GM12874 (cell line): ENCODE measurements around the gene COPS9.

Experiments
- TF ChIP-seq, protein P1 (sequence below): IDR thresholded peaks from 2 replicates; pipeline ENCODE4 v1.5.1; 2011; ENCODE audit warnings: low read depth, mild to moderate bottlenecking, control low read depth, low read length, moderate library complexity; ENCODE audit not compliant: insufficient read depth

Gene COPS9

DNA sequence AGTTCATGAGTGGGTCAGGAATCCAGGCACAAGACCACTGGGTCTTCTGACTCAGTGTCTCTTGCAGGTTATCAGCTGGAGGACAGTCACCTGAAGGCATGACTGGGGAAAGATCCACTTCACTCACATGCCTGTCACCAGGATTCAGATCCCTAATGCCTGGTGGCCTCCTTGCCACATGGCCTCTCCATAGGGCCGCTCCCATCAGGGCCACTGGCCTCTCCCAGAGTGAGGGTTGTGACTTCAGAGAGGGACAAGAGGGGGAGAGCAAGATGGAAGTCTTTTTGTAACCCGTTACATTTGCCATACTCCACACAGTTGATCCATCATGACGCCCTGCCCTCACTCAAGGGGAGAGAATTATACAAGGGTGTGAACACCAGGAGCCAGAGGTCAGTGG lies 17.3 kb upstream of the COPS9 start:
- TF ChIP-seq, protein P1, sequence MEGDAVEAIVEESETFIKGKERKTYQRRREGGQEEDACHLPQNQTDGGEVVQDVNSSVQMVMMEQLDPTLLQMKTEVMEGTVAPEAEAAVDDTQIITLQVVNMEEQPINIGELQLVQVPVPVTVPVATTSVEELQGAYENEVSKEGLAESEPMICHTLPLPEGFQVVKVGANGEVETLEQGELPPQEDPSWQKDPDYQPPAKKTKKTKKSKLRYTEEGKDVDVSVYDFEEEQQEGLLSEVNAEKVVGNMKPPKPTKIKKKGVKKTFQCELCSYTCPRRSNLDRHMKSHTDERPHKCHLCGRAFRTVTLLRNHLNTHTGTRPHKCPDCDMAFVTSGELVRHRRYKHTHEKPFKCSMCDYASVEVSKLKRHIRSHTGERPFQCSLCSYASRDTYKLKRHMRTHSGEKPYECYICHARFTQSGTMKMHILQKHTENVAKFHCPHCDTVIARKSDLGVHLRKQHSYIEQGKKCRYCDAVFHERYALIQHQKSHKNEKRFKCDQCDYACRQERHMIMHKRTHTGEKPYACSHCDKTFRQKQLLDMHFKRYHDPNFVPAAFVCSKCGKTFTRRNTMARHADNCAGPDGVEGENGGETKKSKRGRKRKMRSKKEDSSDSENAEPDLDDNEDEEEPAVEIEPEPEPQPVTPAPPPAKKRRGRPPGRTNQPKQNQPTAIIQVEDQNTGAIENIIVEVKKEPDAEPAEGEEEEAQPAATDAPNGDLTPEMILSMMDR, result no peak

- TF ChIP-seq, protein P1, result no peak
Measured at GRCh38 chr2:240151477-240152031, 15.4 kb upstream of the COPS9 start.

GRCh38 chr2:240149943-240150784 lies 14.1 kb upstream of the COPS9 start:
- TF ChIP-seq, protein P1, result peak; percentile 85

GRCh38 chr2:240147911-240148587 lies 11.9 kb upstream of the COPS9 start:
- TF ChIP-seq, protein P1, result no peak

DNA sequence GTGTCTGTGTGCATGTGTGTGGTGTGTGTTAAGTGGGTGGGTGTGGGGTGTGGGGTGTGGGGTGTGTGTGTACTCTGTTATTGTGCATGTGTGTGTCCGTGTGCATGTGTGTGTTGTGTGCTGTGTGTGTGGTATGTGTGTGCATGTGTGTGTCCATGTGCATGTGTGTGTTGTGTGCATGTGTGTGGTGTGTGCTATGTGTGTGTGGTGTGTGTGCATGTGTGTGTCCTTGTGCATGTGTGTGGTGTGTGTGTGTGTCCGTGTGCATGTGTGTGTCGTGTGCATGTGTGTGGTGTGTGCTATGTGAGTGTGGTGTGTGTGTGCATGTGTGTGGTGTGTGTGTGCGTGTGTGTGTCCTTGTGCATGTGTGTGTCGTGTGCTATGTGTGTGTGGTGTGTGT lies 11.3 kb upstream of the COPS9 start:
- TF ChIP-seq, protein P1, result no peak

DNA sequence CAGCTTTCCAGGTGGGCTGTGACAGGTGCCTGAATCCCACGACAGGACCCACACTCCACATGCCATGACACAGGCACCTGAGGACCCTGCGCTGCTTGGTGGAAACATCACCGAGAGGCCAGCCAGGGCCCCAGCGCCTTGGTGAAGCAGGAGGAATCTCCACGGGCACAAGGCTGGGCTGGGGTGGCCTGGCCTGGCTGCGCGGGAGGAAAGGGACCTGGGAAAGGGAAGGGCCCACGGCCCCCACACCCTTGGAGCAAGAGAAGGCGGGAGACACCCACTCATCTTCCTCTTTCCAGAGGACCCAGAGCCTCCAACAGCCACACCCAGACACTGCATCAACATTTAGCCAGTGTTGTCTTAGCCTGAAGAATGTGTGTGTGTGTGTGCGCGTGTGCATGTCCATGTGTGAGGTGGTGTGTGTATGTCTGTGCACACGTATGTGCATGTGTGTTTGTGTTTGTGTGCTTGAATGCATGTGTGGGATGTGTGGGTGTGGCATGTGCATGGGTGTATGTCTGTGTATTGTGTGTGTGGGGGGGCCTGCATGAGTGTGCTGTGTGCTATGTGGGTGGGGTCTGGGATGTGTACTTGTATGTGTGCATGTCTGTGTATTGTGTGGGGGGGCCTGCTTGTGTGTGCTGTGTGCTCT lies 10.6 kb upstream of the COPS9 start:
- TF ChIP-seq, protein P1, result no peak

- TF ChIP-seq, protein P1, result no peak
Measured at GRCh38 chr2:240146141-240146561, 10.0 kb upstream of the COPS9 start.
